ENCODE results near the gene CYP46A1. TPM values are rescaled to one million over a fixed set of nuclear protein-coding genes. Genes with fewer than 3 reads are reported as not detected.

The CYP46A1 gene
- total RNA-seq, 2 experiments from 2014 or later, result 0.19 to 0.21 TPM

DNA sequence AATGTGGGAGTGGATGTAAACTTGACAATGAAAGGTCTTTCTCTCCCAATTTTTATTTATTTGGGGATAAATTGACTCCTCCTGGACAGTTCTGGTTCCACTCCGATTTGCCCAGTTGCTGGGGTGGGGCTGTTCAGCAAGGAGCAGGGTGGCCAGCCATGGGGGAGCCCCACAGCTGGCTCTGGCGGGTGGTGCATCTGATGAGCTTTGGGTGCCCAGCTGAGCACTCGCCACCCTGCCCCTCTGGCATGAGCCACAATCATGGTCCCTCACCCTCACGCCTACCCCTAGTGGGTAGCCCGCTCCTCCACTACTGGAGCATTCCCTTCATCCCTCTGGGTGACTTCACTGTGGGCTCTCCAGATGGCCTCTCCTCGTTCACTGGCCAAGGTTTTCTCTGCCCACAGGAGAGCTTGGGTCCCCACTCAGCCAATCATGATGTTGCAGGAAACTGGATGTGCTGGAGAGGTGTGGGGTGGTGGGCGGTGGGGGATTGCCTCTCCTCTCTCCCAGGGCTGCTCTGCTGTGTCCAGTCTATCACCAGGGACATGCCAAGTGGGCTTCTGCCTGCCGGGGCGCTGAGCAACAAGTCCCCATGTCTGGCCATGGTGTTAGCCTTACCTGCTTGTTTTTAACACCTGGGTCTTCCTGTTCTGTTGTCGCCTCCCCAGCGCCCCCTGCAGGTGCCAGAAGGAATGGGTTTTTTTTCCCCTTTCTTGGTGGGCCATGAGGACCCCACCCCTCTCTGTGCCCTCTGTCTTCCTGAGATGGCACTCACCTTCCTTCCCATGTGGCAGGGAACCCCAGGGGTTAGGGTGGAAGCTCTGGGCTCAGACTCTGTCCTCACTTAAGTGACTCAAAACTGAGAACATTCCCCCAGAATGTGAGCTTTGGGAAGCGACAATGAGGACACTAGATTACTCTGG, 3.4 kb downstream of the CYP46A1 start:
- H3K4me3 Mint-ChIP-seq, result no peak overlapping the region
- intact Hi-C loops (cut with micrococcal nuclease), result loop anchor here (10.0 kb wide), 1 partner anchor 507 kb away; no protein-coding TSS in a partner anchor

DNA sequence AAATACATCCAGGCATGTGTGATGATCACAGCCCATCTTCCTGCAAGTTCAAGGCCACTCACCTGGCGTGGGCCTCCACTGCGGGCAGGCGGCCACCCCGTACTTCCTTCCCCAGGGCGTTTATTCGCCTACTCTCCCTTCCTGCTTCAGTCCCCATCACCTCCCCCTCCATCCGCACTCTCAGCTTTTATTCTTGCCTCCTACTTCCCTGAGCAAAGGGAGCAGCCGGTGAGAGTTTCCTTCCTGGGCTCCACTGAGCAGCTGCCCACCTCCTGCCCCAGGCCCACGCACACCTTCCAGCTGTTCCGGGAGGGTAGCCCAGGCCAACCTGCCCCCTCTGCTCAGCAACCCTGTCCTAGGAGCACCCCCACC, 4.1 kb downstream of the CYP46A1 start:
- Mint-ChIP-seq H3K4me1 (ENCODE audit: low read depth) (peaks cover 5% of the 10 kb centered on the region), H3K36me3 (no peaks in the 10 kb centered on the region), H3K27me3 (peaks cover 22% of the 10 kb centered on the region), H3K4me3 (no peak overlapping the region), H3K27ac (no peak overlapping the region), H3K9me3 (no peaks in the 10 kb centered on the region)
- CTCF ChIA-PET, result interaction anchor here (0.7 to 2.5 kb wide), 13 partner anchors 8 to 203 kb away, joined by 3 to 12 read pairs (median 4); no protein-coding TSS in a partner anchor
- POLR2A ChIA-PET, result no interaction called here
- intact Hi-C loops (cut with micrococcal nuclease), result loop anchor here (10.0 kb wide), 1 partner anchor 507 kb away; no protein-coding TSS in a partner anchor
- no peak for DNase-seq

More for the DNA sequence above, 3.4 kb downstream of the CYP46A1 start:
- Mint-ChIP-seq H3K9me3 (no peaks in the 10 kb centered on the region), H3K36me3 (no peaks in the 10 kb centered on the region), H3K27me3 (peaks cover 22% of the 10 kb centered on the region), H3K27ac (no peak overlapping the region), H3K4me1 (ENCODE audit: low read depth) (peaks cover 5% of the 10 kb centered on the region)
- ChIA-PET CTCF (interaction anchor here (0.7 to 2.5 kb wide), 12 partner anchors 8 to 204 kb away, joined by 3 to 12 read pairs (median 4); no protein-coding TSS in a partner anchor), POLR2A (no interaction called here)
- DNase-seq, result peak; percentile 39

DNA sequence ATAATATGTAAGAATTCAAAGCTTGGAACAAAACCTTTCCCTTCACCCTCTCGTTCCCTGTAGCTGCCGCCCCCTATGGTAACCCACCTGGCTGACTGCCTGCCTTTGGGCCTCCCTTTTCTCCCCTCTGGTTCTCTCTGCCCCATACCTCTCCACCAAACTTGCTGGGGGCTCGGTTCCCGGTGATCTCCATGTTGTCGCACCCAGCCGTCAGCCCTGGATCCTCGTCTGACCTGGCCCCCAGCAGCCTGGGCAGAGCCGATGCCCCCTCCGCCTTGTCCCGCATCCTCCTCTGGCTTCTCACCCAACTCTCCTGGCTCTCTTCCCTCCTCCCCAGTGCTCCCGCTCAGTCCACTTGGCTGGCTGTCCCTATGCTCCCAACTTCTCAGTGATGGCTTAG, 4.5 kb downstream of the CYP46A1 start:
- peaks cover 22% of the 10 kb centered on the region for H3K27me3 Mint-ChIP-seq
- CTCF ChIA-PET, result interaction anchor here (0.7 to 2.5 kb wide), 11 partner anchors 8 to 199 kb away, joined by 3 to 12 read pairs (median 4); no protein-coding TSS in a partner anchor
- H3K9me3 Mint-ChIP-seq, result no peaks in the 10 kb centered on the region
- no peak overlapping the region for H3K4me3 Mint-ChIP-seq
- peaks cover 5% of the 10 kb centered on the region for H3K4me1 Mint-ChIP-seq (ENCODE audit: low read depth)
- no peak overlapping the region for H3K27ac Mint-ChIP-seq
- intact Hi-C loops (cut with micrococcal nuclease), result loop anchor here (10.0 kb wide), 1 partner anchor 506 kb away; no protein-coding TSS in a partner anchor
- POLR2A ChIA-PET, result no interaction called here
- H3K36me3 Mint-ChIP-seq, result no peaks in the 10 kb centered on the region
- DNase-seq, result no peak

DNA sequence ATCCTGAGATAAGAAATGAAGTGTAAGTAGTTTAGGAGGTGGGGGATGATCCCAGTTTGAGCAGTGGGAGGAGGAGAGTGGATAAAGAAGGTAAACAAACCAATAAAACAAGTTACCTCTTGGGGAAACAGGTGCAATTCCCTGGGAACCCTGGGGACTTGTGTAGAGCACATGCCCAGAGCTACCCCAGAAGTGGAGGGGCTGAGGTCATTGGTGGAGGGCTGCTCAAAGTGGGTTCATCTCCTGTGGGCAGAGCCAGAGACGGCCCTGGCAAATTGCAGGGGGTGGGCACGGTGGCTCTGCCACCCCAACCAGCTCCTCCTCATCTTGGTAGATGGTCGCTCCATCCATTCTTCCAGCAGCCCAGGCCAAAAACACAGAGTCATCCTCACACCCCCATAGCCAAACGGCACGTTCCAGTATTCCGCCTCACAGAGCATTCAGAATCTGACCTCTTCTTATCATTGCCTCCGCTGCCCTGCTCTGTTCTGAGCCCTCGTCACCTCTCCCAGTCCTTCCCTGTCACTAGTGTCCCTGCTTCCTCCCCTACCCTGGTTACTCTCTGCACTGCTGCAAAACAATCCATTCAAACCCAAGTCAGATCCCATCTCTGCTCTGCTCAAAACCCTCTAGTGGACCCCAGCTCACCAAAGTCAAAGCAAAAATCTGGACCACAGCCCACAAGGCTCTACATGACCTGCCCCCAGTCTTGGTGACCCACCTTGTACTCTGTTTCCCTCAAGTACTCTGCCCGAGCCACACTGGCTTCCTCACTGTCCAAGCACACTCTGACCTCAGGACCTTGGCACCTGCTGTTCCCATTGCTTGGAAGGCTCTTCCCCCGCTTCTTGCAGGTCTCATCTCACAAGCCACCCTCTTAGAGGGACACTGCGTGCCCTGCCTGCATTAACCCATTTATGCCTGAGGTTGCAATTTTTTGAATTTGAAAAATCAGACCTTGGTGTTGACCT, 5.5 kb downstream of the CYP46A1 start:
- peaks cover 22% of the 10 kb centered on the region for H3K27me3 Mint-ChIP-seq
- H3K27ac Mint-ChIP-seq, result no peak overlapping the region
- no peak overlapping the region for H3K4me3 Mint-ChIP-seq
- H3K4me1 Mint-ChIP-seq (ENCODE audit: low read depth), result peaks cover 5% of the 10 kb centered on the region
- ChIA-PET POLR2A (no interaction called here), CTCF (interaction anchor here (1.2 to 1.9 kb wide), 4 partner anchors 9 to 198 kb away, joined by 3 to 9 read pairs (median 6); no protein-coding TSS in a partner anchor)
- intact Hi-C loops (cut with micrococcal nuclease), result loop anchor here (10.0 kb wide), 1 partner anchor 505 kb away; no protein-coding TSS in a partner anchor
- no peaks in the 10 kb centered on the region for H3K36me3 Mint-ChIP-seq
- DNase-seq, result no peak
- H3K9me3 Mint-ChIP-seq, result no peaks in the 10 kb centered on the region

DNA sequence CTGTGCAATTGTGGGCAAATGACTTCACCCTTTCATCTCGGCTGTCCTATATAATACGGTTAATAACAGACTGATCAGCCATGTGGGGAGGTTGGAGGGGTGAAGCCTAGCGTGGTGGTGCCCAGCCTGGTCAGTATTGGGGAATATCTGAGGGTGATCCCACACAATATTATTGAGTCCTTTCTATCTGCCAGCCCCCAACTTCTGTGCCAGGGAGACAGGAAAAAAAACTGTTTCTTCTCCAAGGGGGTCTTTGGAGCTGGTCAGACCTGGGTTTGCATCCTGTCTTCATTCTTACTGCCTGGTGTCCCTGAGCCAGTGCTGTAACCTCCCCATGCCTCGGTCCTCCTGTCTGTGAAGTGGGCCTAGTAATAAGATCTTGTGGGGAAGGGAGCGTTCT, 6.5 kb downstream of the CYP46A1 start:
- ChIA-PET CTCF (no interaction called here), POLR2A (no interaction called here)
- peaks cover 5% of the 10 kb centered on the region for H3K4me1 Mint-ChIP-seq (ENCODE audit: low read depth)
- H3K36me3 Mint-ChIP-seq, result no peaks in the 10 kb centered on the region
- no peak overlapping the region for H3K27ac Mint-ChIP-seq
- peaks cover 20% of the 10 kb centered on the region for H3K27me3 Mint-ChIP-seq
- H3K4me3 Mint-ChIP-seq, result no peak overlapping the region
- intact Hi-C loops (cut with micrococcal nuclease), result no loop called here
- H3K9me3 Mint-ChIP-seq, result no peaks in the 10 kb centered on the region
- no peak for DNase-seq

DNA sequence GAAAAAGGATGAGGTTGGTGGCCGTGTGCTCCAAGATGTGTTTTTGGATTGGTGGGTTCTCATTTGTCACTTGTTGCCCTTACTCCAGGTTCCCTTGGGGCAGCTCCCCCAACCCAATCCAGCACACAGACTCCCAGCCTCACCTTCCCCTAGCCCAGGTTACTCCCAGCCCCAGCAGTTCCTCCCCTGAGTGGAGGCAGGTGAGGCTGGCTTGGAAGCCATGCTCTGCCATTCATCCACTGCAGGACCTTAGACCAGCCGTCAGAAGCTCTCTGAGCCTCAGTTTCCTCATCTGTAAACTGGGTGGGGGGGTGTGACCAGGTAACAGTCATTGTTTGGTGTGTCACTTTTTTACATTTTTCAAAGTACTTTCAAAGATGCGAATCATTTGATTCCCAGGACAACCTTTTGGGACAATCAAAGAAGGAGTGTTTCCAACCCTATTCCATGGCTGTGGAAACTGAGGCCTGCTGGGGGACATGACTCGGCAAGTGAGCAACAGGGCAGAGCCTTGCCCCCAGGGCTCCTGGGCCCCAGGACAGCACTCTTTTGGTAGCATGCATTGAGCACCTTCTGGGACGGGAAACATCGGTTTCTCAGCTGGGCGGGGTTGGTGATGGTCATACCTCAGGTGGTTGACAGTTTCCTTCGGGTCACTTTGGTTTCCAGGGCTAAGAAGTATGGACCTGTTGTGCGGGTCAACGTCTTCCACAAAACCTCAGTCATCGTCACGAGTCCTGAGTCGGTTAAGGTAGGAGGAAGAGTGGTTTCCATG, 7.2 kb downstream of the CYP46A1 start:
- no peaks in the 10 kb centered on the region for H3K36me3 Mint-ChIP-seq
- intact Hi-C loops (cut with micrococcal nuclease), result no loop called here
- H3K4me3 Mint-ChIP-seq, result no peak overlapping the region
- peaks cover 20% of the 10 kb centered on the region for H3K27me3 Mint-ChIP-seq
- peaks cover 5% of the 10 kb centered on the region for H3K4me1 Mint-ChIP-seq (ENCODE audit: low read depth)
- ChIA-PET CTCF (no interaction called here), POLR2A (no interaction called here)
- DNase-seq, result no peak
- H3K27ac Mint-ChIP-seq, result no peak overlapping the region
- H3K9me3 Mint-ChIP-seq, result no peaks in the 10 kb centered on the region

DNA sequence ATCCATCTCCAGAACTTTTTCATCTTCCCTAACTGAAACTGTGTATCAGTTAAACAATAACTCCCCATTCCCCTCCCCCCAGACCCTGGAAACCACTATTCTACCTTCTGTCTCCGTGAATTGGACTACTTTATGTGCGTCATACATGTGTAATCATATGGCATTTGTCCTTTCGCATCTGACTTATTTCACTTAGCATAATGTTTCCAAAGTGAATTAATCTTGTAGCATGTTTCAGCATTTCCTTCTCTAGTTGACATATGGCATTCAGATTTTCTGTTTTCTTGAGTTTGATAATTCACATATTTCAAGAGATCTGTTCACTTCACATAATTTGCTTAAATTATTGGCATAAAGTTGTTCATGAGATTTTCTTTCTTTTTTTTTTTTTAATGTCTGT, 9.8 kb downstream of the CYP46A1 start:
- no peaks in the 10 kb centered on the region for H3K36me3 Mint-ChIP-seq
- no peak for DNase-seq
- H3K27ac Mint-ChIP-seq, result no peak overlapping the region
- H3K4me3 Mint-ChIP-seq, result no peak overlapping the region
- H3K9me3 Mint-ChIP-seq, result no peaks in the 10 kb centered on the region
- H3K4me1 Mint-ChIP-seq (ENCODE audit: low read depth), result peaks cover under 1% of the 10 kb centered on the region
- intact Hi-C loops (cut with micrococcal nuclease), result no loop called here
- ChIA-PET CTCF (interaction anchor here (0.7 kb wide), 2 partner anchors 156 to 1923 kb away, joined by 3 to 4 read pairs; no protein-coding TSS in a partner anchor), POLR2A (no interaction called here)
- peaks cover 16% of the 10 kb centered on the region for H3K27me3 Mint-ChIP-seq

DNA sequence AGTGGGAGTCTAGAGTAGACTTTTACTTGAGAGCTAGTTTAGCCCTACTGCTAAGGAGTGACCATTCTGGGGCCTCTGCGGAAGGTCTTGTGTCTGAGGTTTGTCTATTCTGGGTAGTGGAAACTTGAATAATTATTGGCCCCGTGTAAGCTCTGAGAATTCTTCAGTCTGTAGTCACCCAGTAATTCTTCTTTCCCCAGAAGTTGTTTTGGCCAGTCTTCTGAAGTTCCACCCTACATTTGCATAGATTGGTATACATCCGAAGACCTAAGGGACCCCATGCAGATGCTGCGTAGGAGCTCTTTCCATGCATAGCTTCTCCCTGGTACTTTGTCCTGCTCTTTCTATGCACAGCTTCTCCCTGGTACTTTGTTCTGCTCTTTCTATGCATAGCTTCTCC, 12.8 kb downstream of the CYP46A1 start:
- no peak overlapping the region for H3K4me3 Mint-ChIP-seq
- H3K36me3 Mint-ChIP-seq, result peaks cover under 1% of the 10 kb centered on the region
- H3K9me3 Mint-ChIP-seq, result peaks cover under 1% of the 10 kb centered on the region
- no peak overlapping the region for H3K27ac Mint-ChIP-seq
- no peaks in the 10 kb centered on the region for H3K4me1 Mint-ChIP-seq (ENCODE audit: low read depth)
- DNase-seq, result no peak
- ChIA-PET POLR2A (no interaction called here), CTCF (interaction anchor here (1.8 kb wide), 1 partner anchor 9 kb away, joined by 12 read pairs; no protein-coding TSS in a partner anchor)
- peaks cover 2% of the 10 kb centered on the region for H3K27me3 Mint-ChIP-seq
- intact Hi-C loops (cut with micrococcal nuclease), result no loop called here

DNA sequence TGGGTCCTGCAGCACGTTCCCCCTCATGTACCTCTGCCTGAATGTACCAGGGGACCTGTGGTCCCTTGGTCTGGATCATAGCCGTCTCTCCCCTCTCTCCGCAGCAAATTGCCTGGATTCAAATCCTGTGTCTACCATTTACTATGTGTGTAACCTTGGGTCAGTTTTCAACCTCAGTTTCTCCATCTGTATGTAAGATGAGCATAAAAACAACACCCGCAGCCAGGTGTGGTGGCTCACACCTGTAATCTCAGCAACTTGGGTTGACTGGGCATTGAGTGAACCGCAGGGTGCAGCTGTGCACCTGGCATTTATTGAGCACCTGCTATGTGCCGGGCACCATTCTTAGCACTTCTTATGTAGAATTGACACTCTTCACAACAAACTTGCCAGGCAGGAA, 14.1 kb downstream of the CYP46A1 start:
- Mint-ChIP-seq H3K4me1 (ENCODE audit: low read depth) (no peaks in the 10 kb centered on the region), H3K4me3 (no peak overlapping the region), H3K9me3 (peaks cover 10% of the 10 kb centered on the region), H3K36me3 (peaks cover 5% of the 10 kb centered on the region), H3K27me3 (peaks cover 7% of the 10 kb centered on the region), H3K27ac (no peak overlapping the region)
- POLR2A ChIA-PET, result no interaction called here
- intact Hi-C loops (cut with micrococcal nuclease), result no loop called here
- DNase-seq, result no peak
- CTCF ChIA-PET, result interaction anchor here (1.2 kb wide), 1 partner anchor 10 kb away, joined by 4 read pairs; no protein-coding TSS in a partner anchor

DNA sequence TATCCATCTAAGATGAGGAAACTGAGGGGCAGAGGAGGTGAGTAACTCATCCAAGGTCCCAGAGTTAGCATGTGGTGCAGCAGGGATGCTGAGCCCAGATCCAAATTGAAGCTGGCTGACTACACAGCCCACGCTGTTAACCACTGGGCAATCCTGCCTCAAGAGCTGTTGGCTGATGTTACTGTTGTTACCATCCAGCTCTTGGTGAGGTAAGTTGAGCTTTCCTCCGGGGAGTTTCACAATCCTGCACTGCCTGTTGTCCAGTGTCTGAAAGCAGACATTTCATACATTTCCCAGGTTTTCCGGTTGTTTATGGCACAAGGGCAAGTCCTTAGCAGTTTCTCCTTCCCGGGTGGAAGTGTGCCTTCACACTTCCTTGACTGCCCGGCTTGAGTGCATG, 14.5 kb downstream of the CYP46A1 start:
- DNase-seq, result no peak
- Mint-ChIP-seq H3K27me3 (peaks cover 11% of the 10 kb centered on the region), H3K4me3 (no peak overlapping the region), H3K4me1 (ENCODE audit: low read depth) (no peaks in the 10 kb centered on the region), H3K36me3 (peaks cover 9% of the 10 kb centered on the region), H3K9me3 (peaks cover 14% of the 10 kb centered on the region), H3K27ac (no peak overlapping the region)
- ChIA-PET POLR2A (no interaction called here), CTCF (interaction anchor here (1.2 kb wide), 1 partner anchor 10 kb away, joined by 4 read pairs; no protein-coding TSS in a partner anchor)
- intact Hi-C loops (cut with micrococcal nuclease), result no loop called here

DNA sequence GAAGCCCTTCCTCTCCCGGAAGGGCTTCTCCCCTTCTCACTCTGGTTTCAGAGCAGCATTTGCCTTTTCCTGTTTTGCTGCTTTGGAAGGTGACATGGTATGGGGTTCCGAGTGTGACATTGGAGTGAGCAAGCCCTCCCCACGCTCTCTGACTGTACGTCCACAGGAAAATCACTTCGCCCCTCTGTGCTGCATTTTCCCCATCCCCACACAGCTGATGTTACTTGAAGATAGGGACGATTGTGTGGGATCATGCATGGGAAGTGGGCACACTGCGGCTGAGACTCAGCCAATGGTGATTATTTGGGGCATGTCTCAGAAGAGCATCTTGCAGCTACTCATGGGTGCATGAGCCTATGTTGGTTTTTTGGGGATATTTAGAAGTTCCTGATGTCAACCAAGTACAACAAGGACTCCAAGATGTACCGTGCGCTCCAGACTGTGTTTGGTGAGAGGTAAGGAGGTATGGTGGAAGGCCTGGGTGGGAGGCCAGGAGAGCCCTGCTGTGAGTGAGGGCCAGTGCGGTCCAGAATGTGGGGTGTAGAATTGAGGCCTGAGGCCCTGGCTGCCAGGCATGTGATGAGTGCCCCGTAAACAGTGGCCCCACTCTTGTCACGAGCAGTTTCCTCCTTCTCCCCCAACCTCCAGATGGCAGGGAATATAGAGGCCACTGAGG, 15.1 kb downstream of the CYP46A1 start:
- ChIA-PET CTCF (interaction anchor here (1.2 kb wide), 1 partner anchor 11 kb away, joined by 4 read pairs; no protein-coding TSS in a partner anchor), POLR2A (no interaction called here)
- H3K27ac Mint-ChIP-seq, result no peak overlapping the region
- H3K4me3 Mint-ChIP-seq, result no peak overlapping the region
- H3K27me3 Mint-ChIP-seq, result peaks cover 11% of the 10 kb centered on the region
- H3K4me1 Mint-ChIP-seq (ENCODE audit: low read depth), result no peaks in the 10 kb centered on the region
- DNase-seq, result no peak
- peaks cover 16% of the 10 kb centered on the region for H3K9me3 Mint-ChIP-seq
- H3K36me3 Mint-ChIP-seq, result peaks cover 9% of the 10 kb centered on the region
- intact Hi-C loops (cut with micrococcal nuclease), result no loop called here
